Neural progenitor cell (in vitro differentiated cells): ENCODE measurements around the gene ARHGAP15. TPM values are rescaled to one million over a fixed set of nuclear protein-coding genes. Genes with fewer than 3 reads are reported as not detected.

Experiments
- DNase-seq: peaks from one replicate; pipeline ENCODE4 v3.0.0-alpha.2; 2016; ENCODE audit warnings: low spot score
- H2AFZ ChIP-seq: fragments of 200-600 bp; sonication (generic); replicated peaks from 2 replicates; pipeline ENCODE4 v1.6.1; 2016; ENCODE audit warnings: antibody characterized with exemption
- H3F3A ChIP-seq: fragments of 200-600 bp; sonication (generic); 2 replicates; pipeline ENCODE4 v1.6.1; 2016; ENCODE audit warnings: antibody characterized with exemption, low read depth
- H3K27ac ChIP-seq: fragments of 200-600 bp; sonication (generic); 2 replicates; pipeline ENCODE4 v1.5.1; 2016; ENCODE audit warnings: mild to moderate bottlenecking
- H3K27me3 ChIP-seq: fragments of 200-600 bp; sonication (generic); 2 replicates; pipeline ENCODE4 v1.6.1; 2016; ENCODE audit warnings: mild to moderate bottlenecking, moderate library complexity
- H3K36me3 ChIP-seq: fragments of 200-600 bp; sonication (generic); 2 replicates; pipeline ENCODE4 v1.5.1; 2016
- H3K4me1 ChIP-seq: fragments of 200-600 bp; sonication (generic); 2 replicates; pipeline ENCODE4 v1.6.1; 2016; ENCODE audit warnings: mixed run types
- H3K4me2 ChIP-seq: fragments of 200-600 bp; sonication (generic); 2 replicates; pipeline ENCODE4 v1.6.1; 2016
- H3K4me3 ChIP-seq: fragments of 200-600 bp; sonication (generic); 2 replicates; pipeline ENCODE4 v1.5.1; 2016
- H3K79me2 ChIP-seq: fragments of 200-600 bp; sonication (generic); 2 replicates; pipeline ENCODE4 v1.6.1; 2016; ENCODE audit warnings: low read depth
- H3K9ac ChIP-seq: fragments of 200-600 bp; sonication (generic); 2 replicates; pipeline ENCODE4 v1.6.1; 2016
- H3K9me3 ChIP-seq: fragments of 200-600 bp; sonication (generic); 2 replicates; pipeline ENCODE4 v1.5.1; 2016; ENCODE audit warnings: low read depth
- H4K20me1 ChIP-seq: fragments of 200-600 bp; sonication (generic); 2 replicates; pipeline ENCODE4 v1.6.1; 2016; ENCODE audit warnings: low read depth
- H3K27ac Mint-ChIP-seq: 3 replicates; pipeline ENCODE4 v1.8.0; 2021; ENCODE audit warnings: mixed read lengths
- H3K27me3 Mint-ChIP-seq: 2 replicates; pipeline ENCODE4 v1.8.0; 2022; ENCODE audit warnings: low read depth, mild to moderate bottlenecking, inconsistent platforms, moderate library complexity, mixed read lengths; ENCODE audit not compliant: insufficient read depth
- H3K36me3 Mint-ChIP-seq: 3 replicates; pipeline ENCODE4 v1.8.0; 2021; ENCODE audit warnings: mixed read lengths
- H3K4me1 Mint-ChIP-seq: 3 replicates; pipeline ENCODE4 v1.8.0; 2021; ENCODE audit warnings: mixed read lengths
- H3K4me3 Mint-ChIP-seq: 3 replicates; pipeline ENCODE4 v1.8.0; 2021; ENCODE audit warnings: mild to moderate bottlenecking, moderate library complexity, mixed read lengths
- H3K9me3 Mint-ChIP-seq: 3 replicates; pipeline ENCODE4 v1.8.0; 2020; ENCODE audit warnings: mixed read lengths
- CTCF ChIP-seq: fragments of 200-600 bp; sonication (generic); IDR thresholded peaks from 2 replicates; pipeline ENCODE4 v1.5.1; 2017; ENCODE audit warnings: antibody characterized with exemption, mild to moderate bottlenecking
- EZH2 ChIP-seq: fragments of 200-600 bp; sonication (generic); IDR thresholded peaks from 2 replicates; pipeline ENCODE4 v1.6.1; 2017; ENCODE audit warnings: antibody characterized with exemption, mild to moderate bottlenecking, moderate library complexity
- EZH2phosphoT487 ChIP-seq: fragments of 200-600 bp; sonication (generic); IDR thresholded peaks from 2 replicates; pipeline ENCODE4 v1.6.1; 2017; ENCODE audit warnings: antibody characterized with exemption
- total RNA-seq: library from RNA; depleted of rRNA; stranded (reverse); fragments of >200 nt; gene quantifications from 2 replicates; pipeline ENCODE4 v1.2.3, GENCODE V29; 2015; ENCODE audit warnings: low replicate concordance

ARHGAP15 gene
- total RNA-seq, 1 donor from 2014 or later: 5.9 TPM

GRCh38 chr2:143356336-143356735 lies 227.1 kb downstream of the ARHGAP15 start:
- Mint-ChIP-seq H3K4me3 (no peak overlapping the region), H3K36me3 (no peaks in the 10 kb centered on the region), H3K27me3 (no peaks in the 10 kb centered on the region), H3K9me3 (no peaks in the 10 kb centered on the region), H3K27ac (no peak overlapping the region), H3K4me1 (peaks cover 10% of the 10 kb centered on the region)
- H3K79me2 ChIP-seq: no peaks in the 10 kb centered on the region
- H3F3A ChIP-seq: no peaks in the 10 kb centered on the region
- no peaks in the 10 kb centered on the region for H3K4me1 ChIP-seq
- H3K4me2 ChIP-seq: no peak overlapping the region
- no peaks in the 10 kb centered on the region for H4K20me1 ChIP-seq
- no peaks in the 10 kb centered on the region for H3K36me3 ChIP-seq
- H3K9me3 ChIP-seq: no peaks in the 10 kb centered on the region
- H3K27me3 ChIP-seq: no peaks in the 10 kb centered on the region
- H3K4me3 ChIP-seq: no peak overlapping the region
- TF ChIP-seq EZH2phosphoT487 (no peak), EZH2 (no peak), CTCF (no peak)
- no peak overlapping the region for H2AFZ ChIP-seq
- no peak for DNase-seq
- H3K9ac ChIP-seq: no peak overlapping the region
- no peak overlapping the region for H3K27ac ChIP-seq

GRCh38 chr2:143356736-143357446 lies 227.7 kb downstream of the ARHGAP15 start:
- Histone ChIP-seq H3K79me2 (no peaks in the 10 kb centered on the region), H4K20me1 (no peaks in the 10 kb centered on the region), H3K9me3 (no peaks in the 10 kb centered on the region), H3K36me3 (no peaks in the 10 kb centered on the region), H3K4me3 (no peak overlapping the region), H3K27ac (no peak overlapping the region), H3F3A (no peaks in the 10 kb centered on the region), H3K4me2 (no peak overlapping the region), H2AFZ (no peak overlapping the region), H3K9ac (no peak overlapping the region), H3K4me1 (no peaks in the 10 kb centered on the region), H3K27me3 (no peaks in the 10 kb centered on the region)
- TF ChIP-seq EZH2 (no peak), EZH2phosphoT487 (no peak), CTCF (no peak)
- Mint-ChIP-seq H3K27me3 (no peaks in the 10 kb centered on the region), H3K4me3 (no peak overlapping the region), H3K27ac (no peak overlapping the region), H3K9me3 (no peaks in the 10 kb centered on the region), H3K4me1 (peaks cover 10% of the 10 kb centered on the region), H3K36me3 (no peaks in the 10 kb centered on the region)
- no peak for DNase-seq

GRCh38 chr2:143357966-143358365 lies 228.7 kb downstream of the ARHGAP15 start:
- peak; percentile 21 for DNase-seq
- Histone ChIP-seq H3K36me3 (no peaks in the 10 kb centered on the region), H3K79me2 (no peaks in the 10 kb centered on the region), H3K4me2 (no peak overlapping the region), H3K9ac (no peak overlapping the region), H4K20me1 (no peaks in the 10 kb centered on the region), H3K4me3 (no peak overlapping the region), H3K9me3 (no peaks in the 10 kb centered on the region), H3K4me1 (no peaks in the 10 kb centered on the region), H2AFZ (no peak overlapping the region), H3K27me3 (no peaks in the 10 kb centered on the region), H3F3A (no peaks in the 10 kb centered on the region), H3K27ac (no peak overlapping the region)
- Mint-ChIP-seq H3K27ac (no peak overlapping the region), H3K4me1 (peaks cover 10% of the 10 kb centered on the region), H3K9me3 (no peaks in the 10 kb centered on the region), H3K27me3 (no peaks in the 10 kb centered on the region), H3K4me3 (no peak overlapping the region), H3K36me3 (no peaks in the 10 kb centered on the region)
- TF ChIP-seq EZH2 (no peak), EZH2phosphoT487 (no peak), CTCF (no peak)
